ENCODE results near the gene PLIN3. TPM values are rescaled to one million over a fixed set of nuclear protein-coding genes. Genes with fewer than 3 reads are reported as not detected.

PLIN3 gene
- total RNA-seq, 1 experiment from 2014 or later: 104 TPM

- Histone ChIP-seq H3K9me2 (ENCODE audit: insufficient read depth) (no peaks in the 10 kb centered on the region), H3K4me1 (replicated peaks; ENCODE audit: insufficient read depth) (peaks cover 21% of the 10 kb centered on the region), H3K27me3 (ENCODE audit: insufficient read depth, low read depth) (no peaks in the 10 kb centered on the region), H3K9me3 (ENCODE audit: insufficient read depth, low read depth) (no peaks in the 10 kb centered on the region), H2AFZ (no peak overlapping the region), H3K4me2 (no peak overlapping the region), H4K20me1 (ENCODE audit: insufficient read depth) (no peaks in the 10 kb centered on the region), H3K4me3 (no peak overlapping the region), H3K36me3 (ENCODE audit: low read depth) (no peaks in the 10 kb centered on the region), H3K27ac (no peak overlapping the region), H3F3A (ENCODE audit: insufficient read depth, low read depth) (peaks cover 16% of the 10 kb centered on the region; the same call in 1 of the 2 replicates), H3K79me2 (ENCODE audit: low read depth) (no peaks in the 10 kb centered on the region)
- DNase-seq: peak in 1 of 2 experiments; percentile 52
- CTCF ChIA-PET: no interaction called here
- intact Hi-C loops (cut with micrococcal nuclease; ENCODE audit: unreplicated experiment): loop anchor here (5.0 kb wide), 1 partner anchor 167 kb away; the partner anchor contains the start of gene TNFAIP8L1
- BruUV-seq (replicated peaks): no TSS peak
- POLR2A ChIA-PET (ENCODE audit: unreplicated experiment): no interaction called here
- TF ChIP-seq EZH2 (IDR thresholded peaks at IDR 0.05; ENCODE audit: low read depth) (no peak), CTCF (conservative IDR thresholded peaks at IDR 0.05) (peak; percentile 78)
Measured at GRCh38 chr19:4803736-4804695, 63.5 kb downstream of the PLIN3 start.

GRCh38 chr19:4802711-4803110 is 64.8 kb downstream of the PLIN3 start:
- Histone ChIP-seq H3K9me3 (ENCODE audit: insufficient read depth, low read depth) (no peaks in the 10 kb centered on the region), H3K27ac (no peak overlapping the region), H2AFZ (no peak overlapping the region), H3F3A (ENCODE audit: insufficient read depth, low read depth) (peaks cover 15% of the 10 kb centered on the region; the same call in 1 of the 2 replicates), H3K36me3 (ENCODE audit: low read depth) (no peaks in the 10 kb centered on the region), H3K4me2 (no peak overlapping the region), H3K4me1 (replicated peaks; ENCODE audit: insufficient read depth) (peaks cover 21% of the 10 kb centered on the region), H3K9me2 (ENCODE audit: insufficient read depth) (no peaks in the 10 kb centered on the region), H4K20me1 (ENCODE audit: insufficient read depth) (no peaks in the 10 kb centered on the region), H3K4me3 (no peak overlapping the region), H3K27me3 (ENCODE audit: insufficient read depth, low read depth) (no peaks in the 10 kb centered on the region), H3K79me2 (ENCODE audit: low read depth) (no peaks in the 10 kb centered on the region)
- TF ChIP-seq CTCF (conservative IDR thresholded peaks at IDR 0.05): no peak
- no peak for TF ChIP-seq EZH2 (IDR thresholded peaks at IDR 0.05; ENCODE audit: low read depth)
- intact Hi-C loops (cut with micrococcal nuclease; ENCODE audit: unreplicated experiment): loop anchor here (5.0 kb wide), 1 partner anchor 165 kb away; the partner anchor contains the start of gene TNFAIP8L1
- BruUV-seq (replicated peaks): no TSS peak
- ChIA-PET POLR2A (ENCODE audit: unreplicated experiment) (interaction anchor here (0.6 kb wide), 1 partner anchor 213 kb away, joined by 3 read pairs; no protein-coding TSS in a partner anchor), CTCF (no interaction called here)
- no peak for DNase-seq

GRCh38 chr19:4801085-4801619 is 66.3 kb downstream of the PLIN3 start:
- no peaks in the 10 kb centered on the region for H3K27me3 ChIP-seq (ENCODE audit: insufficient read depth, low read depth)
- peak overlapping the region; percentile 43; the same call in 1 of the 2 replicates for H3K27ac ChIP-seq
- BruUV-seq (replicated peaks): no TSS peak
- intact Hi-C loops (cut with micrococcal nuclease; ENCODE audit: unreplicated experiment): loop anchor here (5.0 kb wide), 1 partner anchor 164 kb away; the partner anchor contains the start of gene TNFAIP8L1
- H3K9me2 ChIP-seq (ENCODE audit: insufficient read depth): no peaks in the 10 kb centered on the region
- peak overlapping the region; percentile 73 for H3K4me2 ChIP-seq
- H3K36me3 ChIP-seq (ENCODE audit: low read depth): no peaks in the 10 kb centered on the region
- POLR2A ChIA-PET (ENCODE audit: unreplicated experiment): no interaction called here
- CTCF ChIA-PET: no interaction called here
- peaks cover 9% of the 10 kb centered on the region; the same call in 1 of the 2 replicates for H3F3A ChIP-seq (ENCODE audit: insufficient read depth, low read depth)
- no peak for TF ChIP-seq EZH2 (IDR thresholded peaks at IDR 0.05; ENCODE audit: low read depth)
- TF ChIP-seq CTCF (conservative IDR thresholded peaks at IDR 0.05): no peak
- no peaks in the 10 kb centered on the region for H3K9me3 ChIP-seq (ENCODE audit: insufficient read depth, low read depth)
- peaks cover 7% of the 10 kb centered on the region; the same call in 1 of the 2 replicates for H3K79me2 ChIP-seq (ENCODE audit: low read depth)
- no peak overlapping the region for H2AFZ ChIP-seq
- no peak for DNase-seq
- peaks cover 21% of the 10 kb centered on the region for H3K4me1 ChIP-seq (replicated peaks; ENCODE audit: insufficient read depth)
- H4K20me1 ChIP-seq (ENCODE audit: insufficient read depth): no peaks in the 10 kb centered on the region
- no peak overlapping the region for H3K4me3 ChIP-seq
